Lung microvascular endothelial cell (primary cell): ENCODE results near the gene OR11G2. TPM values are rescaled to one million over a fixed set of nuclear protein-coding genes. Genes with fewer than 3 reads are reported as not detected.
"Not testable (repeated sequence)": the region's sequence is repeated elsewhere in the genome, so short reads cannot be mapped to it uniquely, and the experiment has no call there.

Experiments used
- DNase-seq, 2 donors: peaks; one replicate each; pipeline versions ENCODE4 v3.0.0 to v3.0.0-alpha.2; 2010; ENCODE audit warnings: low read depth in 2 of 2
- total RNA-seq: library from RNA; depleted of rRNA; stranded (reverse); fragments of >200 nt; gene quantifications from 2 replicates; pipeline ENCODE4 v1.2.1, GENCODE V29; 2014

The OR11G2 gene
- total RNA-seq, 1 donor from 2014 or later: not detected

GRCh38 chr14:20223410-20223809 is 32.7 kb downstream of the OR11G2 start, which contains the start of gene OR11H6:
Gene OR11H6, plus strand, starts transcription at chr14:20223710. Its CDS starts 0 bp downstream, at chr14:20223710.
- DNase-seq: no peak

DNA sequence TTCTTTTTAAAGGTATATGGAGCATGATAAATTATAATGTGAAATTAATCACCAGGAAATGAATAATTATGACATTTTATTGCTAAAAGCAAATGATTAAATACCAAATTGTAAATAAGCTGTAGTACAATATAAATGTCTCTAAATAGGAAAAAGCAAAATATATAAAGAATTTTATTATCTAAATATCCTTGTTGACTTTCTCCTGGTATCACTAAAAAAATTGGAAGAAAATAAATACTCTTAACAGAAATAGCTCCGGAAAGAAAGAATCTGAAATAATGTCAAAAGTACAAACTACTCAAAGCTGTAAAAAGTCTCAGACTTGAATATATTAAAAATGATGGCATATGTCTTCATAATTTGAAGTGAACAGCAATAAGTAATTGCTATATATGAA is 38.0 kb downstream of the OR11G2 start, which contains the start of gene OR11H7:
Gene OR11H7, plus strand, starts transcription at position 301 of the 400 bp plus-strand sequence.
- DNase-seq: no peak

DNA sequence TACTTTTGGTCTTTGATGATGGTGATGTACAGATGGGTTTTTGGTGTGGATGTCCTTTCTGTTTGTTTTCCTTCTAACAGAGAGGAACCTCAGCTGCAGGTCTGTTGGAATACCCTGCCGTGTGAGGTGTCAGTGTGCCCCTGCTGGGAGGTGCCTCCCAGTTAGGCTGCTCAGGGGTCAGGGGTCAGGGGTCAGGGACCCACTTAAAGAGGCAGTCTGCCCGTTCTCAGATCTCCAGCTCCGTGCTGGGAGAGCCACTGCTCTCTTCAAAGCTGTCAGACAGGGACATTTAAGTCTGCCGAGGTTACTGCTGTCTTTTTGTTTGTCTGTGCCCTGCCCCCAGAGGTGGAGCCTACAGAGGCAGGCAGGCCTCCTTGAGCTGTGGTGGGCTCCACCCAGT is 44.7 kb downstream of the OR11G2 start:
- not testable (repeated sequence) for DNase-seq

DNA sequence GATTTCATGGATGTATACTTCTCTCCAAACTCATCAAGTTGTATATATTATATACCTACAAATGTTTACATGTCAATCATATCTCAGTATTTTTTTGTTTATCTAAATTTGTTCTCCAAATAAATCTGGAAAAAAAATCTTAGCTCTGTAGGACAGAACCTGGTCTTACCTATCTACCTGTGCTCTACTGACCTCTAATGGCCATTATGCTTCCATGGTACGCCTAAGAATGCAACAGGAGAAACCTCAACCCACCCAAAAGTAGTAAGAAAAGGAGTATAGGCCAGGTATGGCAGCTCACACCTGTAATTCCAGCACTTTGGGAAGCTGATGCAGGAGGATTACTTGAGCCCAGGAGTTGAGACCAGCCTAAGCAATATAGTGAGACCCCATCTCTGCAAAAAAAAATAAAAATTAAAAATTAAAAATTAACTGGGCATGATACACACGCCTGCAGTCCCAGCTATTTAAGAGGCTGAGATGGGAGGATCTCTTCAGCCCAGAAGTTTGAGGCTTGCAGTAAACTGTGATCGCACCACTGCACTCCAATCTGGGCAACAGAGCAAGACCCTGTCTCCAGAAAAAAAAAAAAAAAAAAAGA is 57.0 kb downstream of the OR11G2 start:
- DNase-seq: peak in 1 of 2 donors; percentile 3

Other genes starting within 250 kb of the OR11G2 start
- gene OR4K15, start 215.3 kb upstream of the OR11G2 start, total RNA-seq: not detected in 2 replicates
- gene OR4Q2, start 188.7 kb upstream of the OR11G2 start, total RNA-seq: not detected in 2 replicates
- gene OR4K14, start 171.6 kb upstream of the OR11G2 start, total RNA-seq: not detected in 2 replicates
- not detected in 2 replicates for gene OR4K13, start 154.9 kb upstream of the OR11G2 start, total RNA-seq
- not detected in 2 replicates for gene OR4L1, start 130.9 kb upstream of the OR11G2 start, total RNA-seq
- not detected in 2 replicates for gene OR4K17, start 80.2 kb upstream of the OR11G2 start, total RNA-seq
- not detected in 2 replicates for gene OR4N5, start 52.1 kb upstream of the OR11G2 start, total RNA-seq
- not detected in 2 replicates for gene OR11H6, start 32.8 kb downstream of the OR11G2 start, total RNA-seq
- gene OR11H7, start 38.1 kb downstream of the OR11G2 start, total RNA-seq: not detected in 2 replicates
- not detected in 2 replicates for gene OR11H4, start 48.4 kb downstream of the OR11G2 start, total RNA-seq
- gene TTC5, start 115.1 kb downstream of the OR11G2 start, total RNA-seq: 12.6 and 21.0 TPM in 2 replicates
- 30.6 and 30.9 TPM in 2 replicates for gene CCNB1IP1, start 142.4 kb downstream of the OR11G2 start, total RNA-seq
- gene PARP2, start 152.7 kb downstream of the OR11G2 start, total RNA-seq: 3.9 and 4.6 TPM in 2 replicates
- gene TEP1, start 222.6 kb downstream of the OR11G2 start, total RNA-seq: 21.4 and 30.4 TPM in 2 replicates
- under 0.01 TPM in 2 replicates for gene KLHL33, start 245.3 kb downstream of the OR11G2 start, total RNA-seq